HepG2 (cell line): Measurements from ENCODE around the gene GPR176. TPM values are rescaled to one million over a fixed set of nuclear protein-coding genes. Genes with fewer than 3 reads are reported as not detected.

Source experiments
- ATAC-seq: fragments of 200-7000 bp; cut with Tn5 transposase; 3 replicates; pipeline ENCODE4 v1.9.1; 2020; ENCODE audit warnings: mild to moderate bottlenecking, moderate library complexity
- BruUV-seq: library from RNA; stranded (reverse); fragments of 400-500 nt; replicated peaks from 2 replicates; lab custom pipeline; 2021; lab: Mats Ljungman, UMichigan
- CTCF ChIA-PET: fragments of 300-600 bp; formaldehyde crosslinking; extraction: SDS; loops from one replicate; lab custom pipeline; 2021; ENCODE audit warnings: low total read pairs, inconsistent platforms, low intra/inter-chr PET ratio; lab: Yijun Ruan, JAX
- POLR2A ChIA-PET: fragments of 350-600 bp; sonication (Branson Sonifier 250); formaldehyde crosslinking; loops from one replicate; lab custom pipeline; 2020; ENCODE audit warnings: antibody characterized with exemption, inconsistent platforms; lab: Yijun Ruan, JAX
- DNase-seq: peaks from one replicate; pipeline ENCODE4 v3.0.0-alpha.2; 2015; ENCODE audit warnings: low spot score
- FAIRE-seq: peaks from 3 replicates; lab custom pipeline; 2011; peaks lifted over from hg19 to GRCh38; lab: Jason Lieb, UNC
- H2AFZ ChIP-seq: one replicate; pipeline ENCODE4 v1.6.1; 2011; ENCODE audit warnings: low read length, inconsistent platforms
- H3K27ac ChIP-seq: fragments of 300-600 bp; 3 replicates; pipeline ENCODE4 v1.8.0; 2011; ENCODE audit warnings: mixed run types, mild to moderate bottlenecking, mixed read lengths, low read length, inconsistent platforms; ENCODE audit not compliant: insufficient read depth; ENCODE audit errors: extremely low read length
- H3K27me3 ChIP-seq, 2 experiments: fragments of 200-600 bp in 1 of 2; 2 replicates in 1 of 2; 3 replicates in 1 of 2; pipeline versions ENCODE4 v1.6.0 to v1.8.0; 2011; ENCODE audit warnings: low read length in 2 of 2, mild to moderate bottlenecking in 2 of 2, moderate library complexity in 2 of 2, inconsistent platforms in 1 of 2; ENCODE audit not compliant: insufficient read depth in 2 of 2, control insufficient read depth in 1 of 2
- H3K36me3 ChIP-seq, 2 experiments: fragments of 200-600 bp in 1 of 2; replicated peaks in 1 of 2; 2 replicates in 1 of 2; 3 replicates in 1 of 2; pipeline versions ENCODE4 v1.5.1 to v1.8.0; 2011; ENCODE audit warnings: low read length in 2 of 2, inconsistent platforms in 1 of 2; ENCODE audit not compliant: insufficient read depth in 2 of 2, control insufficient read depth in 1 of 2
- H3K4me1 ChIP-seq: 2 replicates; pipeline ENCODE4 v1.5.1; 2012; ENCODE audit warnings: low read length, inconsistent platforms; ENCODE audit not compliant: insufficient read depth
- H3K4me2 ChIP-seq: 2 replicates; pipeline ENCODE4 v1.6.0; 2011; ENCODE audit warnings: low read depth, low read length, inconsistent platforms
- H3K4me3 ChIP-seq, 3 experiments: fragments of 200-600 bp in 1 of 3; sonication (generic), shearing (Covaris generic) in 1 of 3; replicated peaks in 1 of 3; 2 replicates each; pipeline ENCODE4 v1.5.1; 2011 to 2016; ENCODE audit warnings: low read length in 3 of 3, inconsistent platforms in 2 of 3, low read depth in 2 of 3, mild to moderate bottlenecking in 2 of 3, control low read depth in 1 of 3, mixed read lengths in 1 of 3; ENCODE audit not compliant: insufficient read depth in 1 of 3
- H3K79me2 ChIP-seq: one replicate; pipeline ENCODE4 v1.6.1; 2011; ENCODE audit warnings: low read length, inconsistent platforms; ENCODE audit not compliant: insufficient read depth
- H3K9ac ChIP-seq: 2 replicates; pipeline ENCODE4 v1.6.0; 2011; ENCODE audit warnings: mild to moderate bottlenecking, low read depth, low read length, inconsistent platforms; ENCODE audit not compliant: insufficient read depth
- H3K9me3 ChIP-seq: 2 replicates; pipeline ENCODE4 v1.5.1; 2012; ENCODE audit warnings: mild to moderate bottlenecking, low read length
- H4K20me1 ChIP-seq: 2 replicates; pipeline ENCODE4 v1.6.0; 2011; ENCODE audit warnings: inconsistent platforms, mild to moderate bottlenecking, low read length, moderate library complexity; ENCODE audit not compliant: insufficient read depth
- BHLHE40 ChIP-seq: IDR thresholded peaks from 2 replicates; pipeline ENCODE4 v1.6.1; 2011; ENCODE audit warnings: low read length, improper control_type of control experiment
- CENPX ChIP-seq: sonication (generic); formaldehyde crosslinking; IDR thresholded peaks from 2 replicates; pipeline ENCODE4 v1.9.0; 2021; ENCODE audit warnings: mild to moderate bottlenecking, missing genetic modification reagents, moderate library complexity
- FOXM1 ChIP-seq: sonication (generic); formaldehyde crosslinking; IDR thresholded peaks from 2 replicates; pipeline ENCODE4 v1.5.0; 2020; ENCODE audit warnings: missing genetic modification reagents
- GLMP ChIP-seq: sonication (generic); formaldehyde crosslinking; IDR thresholded peaks from 2 replicates; pipeline ENCODE4 v1.9.0; 2021; ENCODE audit warnings: missing genetic modification reagents, mild to moderate bottlenecking, borderline replicate concordance
- HBP1 ChIP-seq: IDR thresholded peaks from 2 replicates; pipeline ENCODE4 v1.6.1; 2016; ENCODE audit warnings: low read depth, control low read depth
- JUNB ChIP-seq: sonication (generic); formaldehyde crosslinking; IDR thresholded peaks from 2 replicates; pipeline ENCODE4 v1.8.0; 2022; ENCODE audit warnings: missing genetic modification reagents, mild to moderate bottlenecking, borderline replicate concordance
- NFE2 ChIP-seq: sonication (generic); formaldehyde crosslinking; IDR thresholded peaks from 2 replicates; pipeline ENCODE4 v1.4.0; 2020; ENCODE audit warnings: missing genetic modification reagents
- NFKB2 ChIP-seq: sonication (generic); formaldehyde crosslinking; IDR thresholded peaks from 2 replicates; pipeline ENCODE4 v1.4.0; 2020; ENCODE audit warnings: missing genetic modification reagents, borderline replicate concordance
- PHF20 ChIP-seq: sonication (generic); formaldehyde crosslinking; IDR thresholded peaks from 2 replicates; pipeline ENCODE4 v1.5.0; 2020; ENCODE audit warnings: mild to moderate bottlenecking, missing genetic modification reagents
- POLR2AphosphoS5 ChIP-seq: IDR thresholded peaks from 2 replicates; pipeline ENCODE4 v1.6.1; 2012; ENCODE audit warnings: low read depth, low read length
- RARG ChIP-seq: sonication (generic); formaldehyde crosslinking; IDR thresholded peaks from 2 replicates; pipeline ENCODE4 v1.4.0; 2020; ENCODE audit warnings: low read depth, mild to moderate bottlenecking, missing genetic modification reagents
- SOX13 ChIP-seq, 3 experiments: fragments of 450-650 bp in 1 of 3; sonication (generic) in 1 of 3; formaldehyde crosslinking in 1 of 3; IDR thresholded peaks in 2 of 3; conservative IDR thresholded peaks in 1 of 3; 2 replicates each; pipeline versions ENCODE4 v1.5.0 to v1.6.1; 2016 to 2020; ENCODE audit warnings: antibody characterized with exemption in 1 of 3, mild to moderate bottlenecking in 1 of 3, missing compliant biosample characterization in 1 of 3, missing genetic modification reagents in 1 of 3, moderate library complexity in 1 of 3
- ZFAT ChIP-seq: sonication (generic); formaldehyde crosslinking; conservative IDR thresholded peaks from 2 replicates; pipeline ENCODE4 v1.8.1; 2023; ENCODE audit warnings: missing genetic modification reagents, inconsistent platforms
- ZNF556 ChIP-seq: sonication (generic); formaldehyde crosslinking; IDR thresholded peaks from 2 replicates; pipeline ENCODE4 v1.4.0; 2020; ENCODE audit warnings: mild to moderate bottlenecking, missing genetic modification reagents, borderline replicate concordance
- ZNF646 ChIP-seq: sonication (generic); formaldehyde crosslinking; IDR thresholded peaks from 2 replicates; pipeline ENCODE4 v1.9.0; 2021; ENCODE audit warnings: mild to moderate bottlenecking, missing genetic modification reagents
- WGBS: methylation state at CpG from one replicate; pipeline ENCODE4 v1.1.6; 2017; ENCODE audit warnings: low lambda C conversion rate; 5-methylcytosine and 5-hydroxymethylcytosine counted together
- in situ Hi-C: cut with HindIII; loops from 2 replicates; pipeline ENCODE4 v1.10.0; 2017; ENCODE audit warnings: low pct_unique_long_range_greater_than_20kb; ENCODE audit not compliant: extremely low pct_ligation_motif_present
- intact Hi-C: fragments of 100-400 bp; cut with micrococcal nuclease; formaldehyde crosslinking; loops from one replicate; pipeline ENCODE4 v1.10.0; 2022; ENCODE audit not compliant: unreplicated experiment
- polyA plus RNA-seq, 8 experiments: library from polyadenylated mRNA; depleted of rRNA in 3 of 8; stranded (reverse) in 7 of 8; unstranded in 1 of 8; fragments of >200 nt; fragmentation: Illumina TruSeq in 4 of 8; extraction: Trizol in 4 of 8; gene quantifications; 2 replicates each; pipeline versions ENCODE4 v1.2.1 to v1.2.3, GENCODE V29; 2011 to 2016; ENCODE audit warnings: low read depth in 4 of 8, missing spikeins in 1 of 8, mixed read lengths in 1 of 8; ENCODE audit not compliant: insufficient read depth in 1 of 8
- total RNA-seq, 5 experiments: library from RNA; depleted of rRNA; stranded (reverse); fragments of >200 nt; fragmentation: Illumina TruSeq; extraction: Trizol; gene quantifications; 2 replicates each; pipeline ENCODE4 v1.2.3, GENCODE V29; 2016; ENCODE audit warnings: low read depth in 1 of 5

Gene GPR176
- total and polyA plus RNA-seq, 2 of the 13 experiments (the other 11 are each of a cell fraction or from before 2014, with no cell fraction given), result 0.11 to 0.20 TPM

GRCh38 chr15:39788800-39789565 lies 131.1 kb downstream of the GPR176 start:
- Histone ChIP-seq H3K27ac (no peak overlapping the region), H3K9me3 (no peaks in the 10 kb centered on the region), H4K20me1 (no peaks in the 10 kb centered on the region), H3K79me2 (no peaks in the 10 kb centered on the region), H3K27me3 (no peaks in the 10 kb centered on the region), H3K36me3 (no peaks in the 10 kb centered on the region), H3K4me1 (peaks cover 32% of the 10 kb centered on the region), H3K4me3 (no peak overlapping the region), H3K4me2 (no peak overlapping the region), H2AFZ (no peak overlapping the region), H3K9ac (no peak overlapping the region)
- TF ChIP-seq CENPX (CRISPR knock-in tag) (no peak), JUNB (CRISPR knock-in tag) (no peak), ZNF556 (CRISPR knock-in tag) (no peak), NFE2 (CRISPR knock-in tag) (no peak), ZFAT (CRISPR knock-in tag) (no peak), ZNF646 (CRISPR knock-in tag) (no peak), FOXM1 (CRISPR knock-in tag) (no peak), NFKB2 (CRISPR knock-in tag) (no peak), POLR2AphosphoS5 (no peak), HBP1 (CRISPR knock-in tag) (no peak), GLMP (CRISPR knock-in tag) (no peak), SOX13 (IDR thresholded peaks at IDR 0.05) (no peak), SOX13 (CRISPR knock-in tag; conservative IDR thresholded peaks at IDR 0.05 in 1 of 2, IDR thresholded peaks at IDR 0.05 in 1 of 2) (no peak), BHLHE40 (no peak), RARG (CRISPR knock-in tag) (no peak), PHF20 (CRISPR knock-in tag) (no peak)
- BruUV-seq, result no TSS peak
- intact Hi-C loops, result loop anchor here (5.0 kb wide), 1 partner anchor 243 kb away; no protein-coding TSS in a partner anchor
- POLR2A ChIA-PET, result interaction anchor here (0.6 kb wide), 1 partner anchor 248 kb away, joined by 3 read pairs; no protein-coding TSS in a partner anchor
- 71% methylated on average over 3 of the region's 3 CpGs for WGBS
- DNase-seq, result no peak
- FAIRE-seq, result no peak
- CTCF ChIA-PET, result no interaction called here
- ATAC-seq, result no peak
- in situ Hi-C loops, result loop anchor here (5.0 kb wide), 1 partner anchor 88 kb away; no protein-coding TSS in a partner anchor
